GM18951 (cell line): ENCODE results near the gene SRPK3.

Experiments
- POLR2A ChIP-seq: IDR thresholded peaks from 4 replicates; pipeline ENCODE4 v1.6.1; 2011; ENCODE audit warnings: mild to moderate bottlenecking; ENCODE audit not compliant: insufficient read length, insufficient read depth; ENCODE audit errors: extremely low read depth
- in situ Hi-C: fragments of 300-500 bp; cut with MboI; formaldehyde crosslinking; loops from one replicate; pipeline ENCODE4 v1.12.0; 2022; ENCODE audit warnings: low sequenced_read_pairs, mixed read lengths, inconsistent platforms; ENCODE audit not compliant: unreplicated experiment

Gene SRPK3

DNA sequence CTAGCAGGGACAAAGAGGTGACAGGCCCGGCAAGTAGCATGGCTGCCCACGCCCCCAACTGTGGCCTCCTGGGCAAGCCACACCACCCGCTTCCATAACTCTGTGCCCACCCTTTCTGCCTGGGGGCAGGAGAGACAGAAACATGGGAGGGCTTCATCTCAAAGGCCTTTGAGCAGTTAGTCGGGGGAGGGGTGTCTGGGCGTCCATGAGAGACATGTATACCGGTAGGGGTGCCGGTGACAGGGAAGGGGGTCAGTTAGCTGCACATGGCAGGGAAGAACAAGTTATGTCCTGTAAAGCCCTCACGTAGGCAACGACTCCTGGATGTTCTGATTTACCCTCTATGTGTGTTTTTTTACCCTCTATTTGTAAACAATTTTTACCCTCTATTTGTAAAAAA, 40.2 kb downstream of the SRPK3 start:
- in situ Hi-C loops, result no loop called here
- no peak for TF ChIP-seq POLR2A

DNA sequence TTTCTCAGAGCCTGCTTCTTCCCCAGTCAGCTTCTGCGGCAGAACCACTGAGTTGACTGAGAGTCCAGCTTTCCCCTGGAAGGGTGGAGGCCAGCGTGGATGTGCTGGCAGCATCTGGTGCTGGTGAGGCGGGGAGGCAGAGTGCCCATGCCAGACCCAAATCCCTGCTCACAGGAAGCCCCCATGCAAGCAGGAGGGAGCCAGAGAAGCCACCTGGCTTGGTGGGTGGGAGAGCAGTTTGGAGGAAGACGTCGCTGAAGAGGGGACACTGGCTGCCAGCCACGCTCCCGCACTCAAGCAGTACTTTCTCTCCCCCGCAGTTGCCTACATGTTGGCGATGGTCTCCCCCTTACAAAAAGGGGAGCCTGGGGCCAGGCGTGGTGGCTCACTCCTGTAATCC, 43.5 kb downstream of the SRPK3 start:
- no peak for TF ChIP-seq POLR2A
- in situ Hi-C loops, result no loop called here

DNA sequence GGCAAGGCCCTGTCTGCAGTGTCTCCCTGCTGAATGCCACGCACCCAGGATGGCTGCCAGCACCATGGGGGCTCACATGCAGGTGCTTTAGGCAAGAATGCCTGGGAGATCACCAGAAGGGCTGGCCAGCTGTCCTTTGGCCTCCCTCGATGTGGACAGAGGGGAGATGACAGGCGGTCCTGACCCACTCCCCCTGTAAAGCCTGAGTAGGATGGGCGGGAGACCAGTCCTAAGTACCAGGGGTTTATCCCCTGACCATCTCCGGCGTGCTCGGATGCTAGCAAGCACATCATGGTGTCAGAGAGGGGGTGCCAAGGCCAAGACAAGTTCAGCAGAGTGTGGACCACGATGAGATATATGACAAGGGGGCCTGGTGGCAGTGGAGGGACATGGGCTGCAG, 44.2 kb downstream of the SRPK3 start:
- TF ChIP-seq POLR2A, result no peak
- in situ Hi-C loops, result no loop called here

DNA sequence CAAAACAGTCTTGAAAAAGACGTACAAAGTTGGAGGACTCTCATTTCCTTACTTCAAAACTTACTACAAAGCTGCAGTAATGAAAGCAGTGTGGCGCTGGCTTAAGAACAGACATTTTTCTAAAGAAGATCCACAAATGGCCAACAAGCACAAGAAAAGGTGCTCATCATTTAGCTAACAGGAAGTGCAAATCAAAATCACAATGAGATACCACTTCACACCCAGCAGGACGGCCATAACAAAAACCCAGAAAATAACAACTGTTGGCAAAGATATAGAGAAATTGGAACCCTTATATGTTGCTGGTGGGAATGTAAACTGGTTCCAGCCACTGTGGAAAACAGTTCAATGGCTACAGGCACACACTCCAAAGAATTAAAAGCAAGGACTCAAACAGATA, 46.2 kb downstream of the SRPK3 start:
- in situ Hi-C loops, result no loop called here
- no peak for TF ChIP-seq POLR2A

DNA sequence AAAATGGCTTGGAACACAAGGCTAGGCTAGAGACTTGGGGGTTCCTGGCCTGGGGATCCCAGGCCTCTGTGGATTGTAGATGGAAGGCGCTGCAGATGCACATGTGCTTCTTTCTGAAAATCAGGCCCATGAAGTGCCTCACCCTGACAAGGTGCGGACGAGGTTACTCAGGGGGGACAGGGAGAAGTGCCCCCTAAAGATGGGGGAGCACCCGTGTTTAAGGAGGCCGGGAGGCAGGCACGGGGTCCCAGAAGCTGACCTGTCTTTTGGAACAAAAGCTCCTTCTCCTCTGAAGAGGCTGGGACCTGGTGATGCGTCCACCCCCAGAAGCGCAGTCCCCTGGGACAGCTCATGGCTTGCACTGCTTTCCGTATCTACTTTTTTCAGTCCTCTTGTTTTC, 47.1 kb downstream of the SRPK3 start:
- in situ Hi-C loops, result no loop called here

DNA sequence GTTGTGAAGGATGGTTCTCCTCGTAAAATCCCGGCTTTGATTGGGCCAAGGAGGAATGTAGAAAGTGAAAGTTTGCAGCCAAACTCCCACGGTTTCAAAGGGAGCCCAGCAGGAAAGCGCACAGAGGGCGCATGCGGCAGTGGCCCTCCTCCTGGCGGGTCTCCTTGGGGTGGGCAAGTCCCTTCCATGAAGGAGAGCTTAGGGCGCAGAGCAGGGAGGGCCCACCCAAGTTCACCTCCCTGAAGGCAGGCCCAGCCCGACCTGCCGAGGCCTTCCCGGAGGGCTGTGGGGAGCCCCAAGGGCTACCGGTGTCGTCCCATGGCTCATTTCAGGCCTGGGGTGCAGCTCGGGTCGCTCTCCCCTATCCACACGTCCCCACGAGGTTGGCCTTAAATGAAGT, 47.5 kb downstream of the SRPK3 start:
- in situ Hi-C loops, result no loop called here
- no peak for TF ChIP-seq POLR2A

More for the DNA sequence above, 47.1 kb downstream of the SRPK3 start:
- no peak for TF ChIP-seq POLR2A

DNA sequence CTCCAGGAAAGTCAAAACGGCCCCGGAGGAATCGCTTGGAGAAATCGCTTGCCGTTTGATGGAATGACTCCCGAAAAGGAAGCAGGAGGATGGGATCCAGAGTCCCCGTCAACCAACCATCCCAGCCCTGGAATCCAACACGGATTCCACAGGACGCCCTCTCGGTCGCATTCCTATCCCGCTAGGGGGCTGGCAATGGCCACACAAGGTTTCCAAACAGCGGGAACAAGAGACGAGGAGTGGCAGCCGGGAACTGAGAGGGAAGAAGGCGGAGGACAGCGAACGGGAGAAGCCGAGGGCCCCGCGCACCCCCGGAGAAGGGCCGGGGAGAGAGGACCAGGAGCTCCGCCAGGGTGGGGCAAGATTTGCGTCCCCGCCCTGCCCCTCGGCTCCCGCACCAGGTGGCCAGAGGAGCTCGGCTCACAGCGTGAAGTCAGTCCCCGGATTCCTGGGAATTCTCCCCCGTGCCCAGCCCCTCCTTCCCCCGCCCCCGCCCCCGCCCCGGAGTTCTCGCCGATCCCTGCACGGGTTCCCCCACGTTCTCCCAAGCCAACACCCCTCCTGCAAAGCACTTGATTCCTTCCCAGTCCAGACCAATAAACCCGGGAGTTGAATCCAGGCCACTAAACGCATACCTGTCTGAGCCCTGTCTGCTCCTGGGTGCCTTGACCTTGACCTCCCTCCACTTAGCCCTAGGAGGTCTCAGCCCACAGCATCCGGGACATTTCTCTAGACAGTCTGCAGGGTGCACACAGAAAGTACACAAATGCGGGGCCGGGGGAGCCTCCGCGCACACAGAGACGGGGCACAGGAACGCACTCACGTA, 48.1 kb downstream of the SRPK3 start:
- no peak for TF ChIP-seq POLR2A
- in situ Hi-C loops, result no loop called here

DNA sequence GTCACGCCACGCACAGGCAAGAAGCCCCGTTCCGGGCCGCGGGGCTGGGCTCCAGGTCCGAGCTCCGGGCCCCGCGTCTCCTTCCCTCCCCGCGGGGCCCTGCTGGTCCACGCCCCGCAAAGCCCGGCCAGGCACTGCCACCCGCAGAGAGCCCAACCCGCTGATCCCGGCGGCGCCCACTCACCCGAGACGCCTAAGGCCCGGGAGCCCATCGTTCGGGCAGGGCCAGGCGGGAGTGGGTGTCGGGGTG, 48.6 kb downstream of the SRPK3 start:
- in situ Hi-C loops, result no loop called here
- no peak for TF ChIP-seq POLR2A

DNA sequence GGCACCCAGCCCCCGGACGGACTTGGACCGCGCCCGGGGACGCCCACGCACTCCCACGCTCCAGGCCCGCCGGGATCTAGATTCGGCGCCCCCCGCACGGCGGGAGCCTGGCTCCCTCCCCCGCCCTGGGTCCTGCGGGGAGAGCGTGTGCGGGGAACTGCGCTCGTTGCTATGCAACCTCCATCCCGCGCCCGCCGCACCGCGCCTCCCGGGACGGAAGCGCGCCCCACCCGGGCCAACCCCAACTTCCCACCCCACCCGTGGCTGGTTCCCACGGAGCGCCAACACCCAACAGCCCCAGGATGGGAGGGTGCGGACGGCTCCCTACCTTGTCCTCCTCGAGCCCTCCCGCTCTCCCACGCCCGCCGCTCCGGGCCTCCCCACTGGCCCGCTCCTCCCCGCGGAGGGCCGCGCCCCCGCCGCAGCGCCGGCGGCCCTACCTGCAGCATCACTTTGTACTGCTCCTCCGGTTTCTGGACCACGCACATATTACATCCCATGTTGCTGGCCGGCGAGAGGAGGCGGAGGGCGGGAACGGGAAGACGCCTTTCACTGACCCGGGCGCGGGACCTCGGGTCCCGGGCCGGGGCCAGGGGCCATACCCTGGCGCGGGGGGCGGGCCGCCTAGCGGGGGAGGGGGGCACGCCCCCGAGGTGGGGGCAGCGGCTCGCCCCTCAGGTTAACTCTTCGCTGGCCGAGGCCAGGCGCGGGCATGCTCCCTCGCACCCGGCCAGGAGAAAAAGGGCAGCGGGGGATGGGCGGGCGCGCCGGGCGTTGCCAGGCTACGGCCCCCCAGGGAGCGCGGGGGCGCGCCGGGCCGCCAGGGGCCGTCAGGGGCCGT, 49.2 kb downstream of the SRPK3 start, which contains the start of gene PDZD4:
Gene PDZD4 (minus strand): TSS at position 746 of the 841 bp plus-strand sequence. CDS start 246 bp downstream, at position 500.
- in situ Hi-C loops, result no loop called here
- TF ChIP-seq POLR2A, result no peak

DNA sequence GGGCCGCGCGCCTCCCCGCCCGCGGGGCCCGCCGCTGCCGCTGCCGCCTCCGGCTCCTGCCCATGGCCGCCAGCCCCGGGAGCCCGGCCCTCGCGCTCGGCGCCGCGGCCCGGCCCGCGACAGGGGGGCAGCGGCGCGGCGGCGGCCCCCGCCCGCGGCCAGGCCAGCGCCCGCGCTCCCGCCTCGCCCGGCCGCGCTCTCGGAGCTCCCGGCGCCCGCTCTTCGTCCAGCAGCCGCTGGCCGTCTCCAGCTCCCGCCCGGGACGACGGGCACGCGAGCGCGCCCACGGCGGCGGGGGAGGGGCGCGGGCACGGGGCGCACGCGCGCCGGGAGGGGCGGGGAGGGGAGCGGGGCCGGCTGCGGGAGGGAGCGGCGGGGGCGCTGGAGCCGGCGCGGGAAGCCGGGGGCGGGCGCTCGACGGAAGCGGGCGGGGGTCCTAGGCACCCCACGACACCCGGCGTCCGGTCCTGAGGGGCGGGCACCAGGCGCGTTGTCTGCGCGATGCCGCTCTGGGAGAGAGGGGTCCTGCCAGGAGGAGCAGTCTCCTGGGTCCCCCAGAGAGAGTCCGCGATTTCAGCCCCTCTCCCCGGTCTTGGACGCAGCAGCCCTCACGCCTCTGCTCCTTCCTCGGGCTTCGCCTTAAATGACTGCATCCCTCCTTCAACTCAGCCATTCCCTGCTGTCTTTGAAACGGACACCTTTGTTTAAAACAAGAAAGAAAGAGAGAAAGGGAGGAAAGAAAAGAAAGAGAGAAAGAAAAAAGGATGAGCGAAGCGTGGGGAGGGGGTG, 50.0 kb downstream of the SRPK3 start:
- in situ Hi-C loops, result no loop called here
- TF ChIP-seq POLR2A, result no peak

DNA sequence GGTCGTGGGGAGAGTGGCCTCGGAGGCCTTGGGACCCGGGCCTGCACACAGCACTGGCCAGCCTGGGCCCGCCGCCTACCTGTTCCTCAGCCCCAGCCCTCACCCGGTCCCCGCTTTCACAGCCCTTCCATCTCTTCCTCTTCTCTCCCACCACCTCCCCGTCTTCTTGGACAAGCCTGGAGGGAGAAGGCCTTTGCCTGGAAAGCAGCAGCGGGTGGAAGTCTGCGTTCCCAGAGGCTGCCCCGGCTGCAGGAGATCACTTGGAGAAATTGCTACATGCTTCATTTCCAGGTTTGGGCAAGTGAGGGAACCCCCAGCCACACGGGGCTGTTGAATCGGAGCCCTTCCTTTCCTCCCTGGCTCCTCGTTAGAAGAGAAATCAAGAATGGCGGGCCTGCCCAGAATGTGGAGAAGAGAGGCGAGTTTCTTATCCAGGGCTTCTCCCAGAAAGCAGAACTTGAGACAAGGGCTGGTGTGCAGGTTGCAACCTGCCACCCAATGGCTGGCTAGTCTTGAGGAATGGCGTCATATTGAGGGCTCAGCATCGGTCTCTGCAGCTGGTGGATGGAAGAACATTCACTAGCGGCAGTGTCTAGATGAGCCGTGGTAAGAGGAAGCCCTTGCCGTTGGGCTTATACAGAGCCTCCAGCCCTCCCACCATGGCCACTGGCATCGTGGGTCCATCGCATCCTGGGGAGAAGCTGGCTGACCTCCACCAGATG, 50.7 kb downstream of the SRPK3 start:
- no peak for TF ChIP-seq POLR2A
- in situ Hi-C loops, result no loop called here

DNA sequence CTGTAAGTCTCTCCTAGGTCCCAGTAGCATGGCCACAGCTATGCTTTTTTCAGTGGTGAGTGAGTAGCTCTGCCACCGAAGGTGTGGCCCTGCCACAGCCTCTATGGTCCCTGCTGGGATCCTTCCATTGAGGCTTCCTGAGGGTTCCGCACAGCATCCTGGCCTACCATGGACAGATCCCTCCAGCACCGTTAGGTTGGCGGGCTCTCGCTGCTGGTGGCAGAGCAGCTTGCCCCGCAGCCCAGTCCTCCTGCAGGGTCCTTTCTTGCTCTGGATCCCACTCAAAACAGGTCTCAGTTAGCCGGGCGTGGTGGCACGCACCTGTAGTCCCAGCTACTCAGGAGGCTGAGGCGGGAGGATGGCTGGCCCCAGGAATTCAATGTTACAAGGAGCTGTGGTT, 51.9 kb downstream of the SRPK3 start:
- no peak for TF ChIP-seq POLR2A
- in situ Hi-C loops, result no loop called here
